Vagina (tissue), 2 donors: ENCODE measurements around the gene OPTC. TPM values are rescaled to one million over a fixed set of nuclear protein-coding genes. Genes with fewer than 3 reads are reported as not detected.

Source experiments
- DNase-seq, 2 donors: peaks; one replicate each; pipeline ENCODE4 v3.0.0-alpha.2; 2017; ENCODE audit errors: extremely low spot score in 2 of 2
- H3K27ac ChIP-seq: fragments of 200-600 bp; sonication (generic); one replicate; pipeline ENCODE4 v1.5.1; 2019
- H3K27me3 ChIP-seq: fragments of 200-600 bp; sonication (generic); one replicate; pipeline ENCODE4 v1.5.1; 2019
- H3K36me3 ChIP-seq, 2 donors: fragments of 200-600 bp; sonication (generic); one replicate each; pipeline ENCODE4 v1.5.1; 2017 to 2019
- H3K4me1 ChIP-seq: fragments of 200-600 bp; sonication (generic); one replicate; pipeline ENCODE4 v1.5.1; 2019
- H3K4me3 ChIP-seq, 2 donors: fragments of 200-600 bp; sonication (generic); 1 replicate in 1 of 2; 2 replicates in 1 of 2; pipeline ENCODE4 v1.5.1; 2016 to 2019
- H3K9me3 ChIP-seq: fragments of 200-600 bp; sonication (generic); one replicate; pipeline ENCODE4 v1.5.1; 2019
- CTCF ChIP-seq, 3 experiments: fragments of 450-650 bp in 2 of 3; fragments of 200-600 bp in 1 of 3; sonication (generic) in 1 of 3; IDR thresholded peaks; one replicate each; pipeline ENCODE4 v1.5.1; 2017 to 2019; ENCODE audit warnings: antibody characterized with exemption in 3 of 3, mild to moderate bottlenecking in 2 of 3, moderate library complexity in 2 of 3
- POLR2A ChIP-seq, 2 donors: fragments of 450-650 bp; IDR thresholded peaks; one replicate each; pipeline ENCODE4 v1.6.1; 2017; ENCODE audit warnings: antibody characterized with exemption in 2 of 2, mild to moderate bottlenecking in 2 of 2, moderate library complexity in 2 of 2
- POLR2AphosphoS5 ChIP-seq, 2 donors: sonication (generic); formaldehyde crosslinking; IDR thresholded peaks; one replicate each; pipeline ENCODE4 v1.9.0; 2017; ENCODE audit warnings: antibody characterized with exemption in 2 of 2, mild to moderate bottlenecking in 2 of 2, low read depth in 1 of 2; ENCODE audit not compliant: insufficient read depth in 1 of 2
- intact Hi-C: fragments of 100-400 bp; cut with DNase I; formaldehyde crosslinking; loops from one replicate; pipeline ENCODE4 v1.15.1; 2023
- total RNA-seq: library from RNA; depleted of rRNA; stranded (reverse); fragments of >200 nt; gene quantifications from one replicate; pipeline ENCODE4 v1.2.3, GENCODE V29; 2016

The OPTC gene
- total RNA-seq, 1 donor from 2014 or later: not detected

- no peaks in the 10 kb centered on the region for H3K9me3 ChIP-seq
- H3K4me3 ChIP-seq: peak within 1 kb of the TSS; percentile 48 to 49
- no peaks in the 10 kb centered on the region for H3K36me3 ChIP-seq
- DNase-seq: no peak
- H3K4me1 ChIP-seq: peaks cover 29% of the 10 kb centered on the region
- peak within 1 kb of the TSS; percentile 93 for H3K27ac ChIP-seq
- intact Hi-C loops: no loop called here
- TF ChIP-seq CTCF (IDR thresholded peaks at IDR 0.05): no peak
- TF ChIP-seq POLR2A (IDR thresholded peaks at IDR 0.05): peak in 1 of 2 donors; percentile 77
- peak in 1 of 2 donors; percentile 70 for TF ChIP-seq POLR2AphosphoS5 (IDR thresholded peaks at IDR 0.05; ENCODE audit: insufficient read depth in 1 of 2, low read depth in 1 of 2)
- H3K27me3 ChIP-seq: no peaks in the 10 kb centered on the region
Observed at GRCh38 chr1:203475012-203475981, 18.7 kb upstream of the OPTC start, which contains the start of gene PRELP. TSS of gene PRELP (plus strand) at chr1:203475806. CDS start at chr1:203483185, 7,379 bp downstream.

GRCh38 chr1:203476216-203476814 lies 17.6 kb upstream of the OPTC start:
- Histone ChIP-seq H3K9me3 (no peaks in the 10 kb centered on the region), H3K27ac (peak overlapping the region; percentile 93), H3K27me3 (no peaks in the 10 kb centered on the region), H3K36me3 (no peaks in the 10 kb centered on the region), H3K4me3 (peak overlapping the region; percentile 48 to 49), H3K4me1 (peaks cover 38% of the 10 kb centered on the region)
- TF ChIP-seq CTCF (IDR thresholded peaks at IDR 0.05) (no peak), POLR2A (IDR thresholded peaks at IDR 0.05) (no peak), POLR2AphosphoS5 (IDR thresholded peaks at IDR 0.05; ENCODE audit: insufficient read depth in 1 of 2, low read depth in 1 of 2) (no peak)
- DNase-seq: no peak
- intact Hi-C loops: no loop called here

DNA sequence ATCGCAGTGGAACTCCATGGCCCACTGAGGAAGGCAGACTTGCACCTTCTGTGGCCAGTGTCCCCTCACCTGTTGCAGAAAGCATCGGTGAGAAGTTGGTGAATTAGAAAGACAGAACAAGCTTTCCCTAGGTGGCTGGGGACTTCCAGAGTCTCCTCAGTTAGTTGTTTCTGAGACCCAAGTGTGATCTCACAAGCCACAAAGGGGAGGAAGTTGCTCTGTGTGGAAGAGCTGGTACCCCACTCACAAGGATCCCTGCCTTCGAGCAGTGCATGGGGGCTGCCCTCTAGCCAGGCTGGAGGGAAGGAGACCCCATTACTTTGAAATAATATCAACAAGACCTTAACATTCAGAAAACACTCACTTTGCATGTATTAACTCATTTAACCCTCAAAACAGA lies 16.2 kb upstream of the OPTC start:
- no peaks in the 10 kb centered on the region for H3K36me3 ChIP-seq
- H3K9me3 ChIP-seq: no peaks in the 10 kb centered on the region
- H3K4me1 ChIP-seq: peaks cover 47% of the 10 kb centered on the region
- intact Hi-C loops: no loop called here
- DNase-seq: no peak
- peak overlapping the region; percentile 93 for H3K27ac ChIP-seq
- H3K27me3 ChIP-seq: no peaks in the 10 kb centered on the region
- no peak for TF ChIP-seq POLR2A (IDR thresholded peaks at IDR 0.05)
- peak overlapping the region; percentile 48 to 49 for H3K4me3 ChIP-seq

GRCh38 chr1:203478231-203478630 lies 15.7 kb upstream of the OPTC start:
- Histone ChIP-seq H3K4me1 (peaks cover 52% of the 10 kb centered on the region), H3K27ac (peak overlapping the region; percentile 93), H3K9me3 (no peaks in the 10 kb centered on the region), H3K36me3 (peaks cover 0 to 1% of the 10 kb centered on the region in 2 donors), H3K4me3 (peak overlapping the region; percentile 48 to 49), H3K27me3 (no peaks in the 10 kb centered on the region)
- no peak for DNase-seq
- TF ChIP-seq POLR2AphosphoS5 (IDR thresholded peaks at IDR 0.05; ENCODE audit: insufficient read depth in 1 of 2, low read depth in 1 of 2) (no peak), POLR2A (IDR thresholded peaks at IDR 0.05) (no peak), CTCF (IDR thresholded peaks at IDR 0.05) (no peak)
- intact Hi-C loops: no loop called here

DNA sequence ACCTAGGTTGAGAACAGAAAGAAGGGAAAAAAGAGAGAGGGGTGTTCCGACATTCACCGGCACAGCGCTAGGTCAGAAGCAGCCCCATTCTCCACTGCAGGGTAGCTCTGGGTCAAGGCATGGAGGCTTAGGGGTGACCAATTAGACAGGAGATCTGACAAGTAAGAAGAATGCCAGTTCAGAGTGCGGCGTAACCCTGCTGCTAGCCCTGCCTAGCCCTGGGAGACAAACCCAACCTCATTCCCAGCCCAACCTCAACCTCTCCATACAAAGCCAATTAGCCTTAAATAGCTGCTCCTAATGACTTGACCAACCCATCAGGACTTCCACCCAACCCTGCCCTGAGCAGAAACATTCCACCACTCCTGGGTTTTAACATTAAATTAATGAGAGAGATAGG lies 15.0 kb upstream of the OPTC start:
- Histone ChIP-seq H3K4me1 (peaks cover 58% of the 10 kb centered on the region), H3K9me3 (no peaks in the 10 kb centered on the region), H3K27me3 (no peaks in the 10 kb centered on the region), H3K4me3 (peak overlapping the region; percentile 48 to 49), H3K36me3 (peaks cover 0 to 9% of the 10 kb centered on the region in 2 donors), H3K27ac (peak overlapping the region; percentile 93)
- intact Hi-C loops: no loop called here
- no peak for DNase-seq
- no peak for TF ChIP-seq CTCF (IDR thresholded peaks at IDR 0.05)
- no peak for TF ChIP-seq POLR2A (IDR thresholded peaks at IDR 0.05)
- no peak for TF ChIP-seq POLR2AphosphoS5 (IDR thresholded peaks at IDR 0.05; ENCODE audit: insufficient read depth in 1 of 2, low read depth in 1 of 2)
